Measurements from ENCODE around the gene CER1.

GRCh38 chr9:14677872-14678271, 44.7 kb downstream of the CER1 start:
- TF ChIP-seq ZFP3 (CRISPR knock-in tag; IDR thresholded peaks at IDR 0.05) (no peak), OSR1 (CRISPR knock-in tag; IDR thresholded peaks at IDR 0.05) (no peak), ISL1 (CRISPR knock-in tag; IDR thresholded peaks at IDR 0.05) (no peak), RARB (CRISPR knock-in tag; IDR thresholded peaks at IDR 0.05) (no peak), PATZ1 (CRISPR knock-in tag; IDR thresholded peaks at IDR 0.05; ENCODE audit: borderline replicate concordance) (no peak), CSDC2 (CRISPR knock-in tag; IDR thresholded peaks at IDR 0.05) (no peak), ARNTL (CRISPR knock-in tag; IDR thresholded peaks at IDR 0.05; ENCODE audit: borderline replicate concordance, low read depth) (no peak), PPARA (CRISPR knock-in tag; IDR thresholded peaks at IDR 0.05; ENCODE audit: borderline replicate concordance) (no peak), SNAI2 (CRISPR knock-in tag; IDR thresholded peaks at IDR 0.05) (no peak)
